Endothelial cell of umbilical vein (primary cell): ENCODE results near the gene RXFP3.

Experiments used
- CTCF ChIP-seq, 2 donors: IDR thresholded peaks; 1 replicate in 1 of 2; 2 replicates in 1 of 2; pipeline ENCODE4 v1.5.1; 2011; ENCODE audit warnings: low read length in 2 of 2, mild to moderate bottlenecking in 2 of 2, moderate library complexity in 2 of 2, control low read depth in 1 of 2, inconsistent platforms in 1 of 2, low read depth in 1 of 2; ENCODE audit not compliant: insufficient read depth in 1 of 2; ENCODE audit errors: extremely low read depth in 1 of 2
- JUN ChIP-seq: IDR thresholded peaks from 2 replicates; pipeline ENCODE4 v1.6.1; 2011; ENCODE audit warnings: borderline replicate concordance, low read depth; ENCODE audit not compliant: insufficient read length, insufficient read depth
- MAX ChIP-seq: IDR thresholded peaks from 2 replicates; pipeline ENCODE4 v1.6.1; 2011; ENCODE audit not compliant: insufficient read depth, insufficient read length
- POLR2A ChIP-seq: IDR thresholded peaks from 2 replicates; pipeline ENCODE4 v1.6.1; 2012; ENCODE audit warnings: low read depth, mild to moderate bottlenecking, control low read depth, low read length
- POLR2AphosphoS5 ChIP-seq: IDR thresholded peaks from 2 replicates; pipeline ENCODE4 v1.6.1; 2012; ENCODE audit warnings: low read depth, mild to moderate bottlenecking, control low read depth, low read length, moderate library complexity; ENCODE audit not compliant: insufficient read depth

- TF ChIP-seq POLR2AphosphoS5 (no peak), CTCF (IDR thresholded peaks at IDR 0.05; ENCODE audit: extremely low read depth in 1 of 2, insufficient read depth in 1 of 2, low read depth in 1 of 2, low read length in 2 of 2) (no peak), POLR2A (no peak), MAX (no peak), JUN (no peak)
Measured at GRCh38 chr5:33938507-33938796, 2.3 kb downstream of the RXFP3 start.
